ENCODE results near the gene TDRD12. TPM values are rescaled to one million over a fixed set of nuclear protein-coding genes. Genes with fewer than 3 reads are reported as not detected.

The TDRD12 gene
- total RNA-seq, 4 donors from 2014 or later = 0.13 to 1.7 (median 1.2) TPM; not detected in 1

GRCh38 chr19:32817569-32818476 is 98.3 kb downstream of the TDRD12 start:
- no peak for TF ChIP-seq POLR2AphosphoS5 (IDR thresholded peaks at IDR 0.05)
- no peak for TF ChIP-seq POLR2A (IDR thresholded peaks at IDR 0.05)
- TF ChIP-seq, protein P1, sequence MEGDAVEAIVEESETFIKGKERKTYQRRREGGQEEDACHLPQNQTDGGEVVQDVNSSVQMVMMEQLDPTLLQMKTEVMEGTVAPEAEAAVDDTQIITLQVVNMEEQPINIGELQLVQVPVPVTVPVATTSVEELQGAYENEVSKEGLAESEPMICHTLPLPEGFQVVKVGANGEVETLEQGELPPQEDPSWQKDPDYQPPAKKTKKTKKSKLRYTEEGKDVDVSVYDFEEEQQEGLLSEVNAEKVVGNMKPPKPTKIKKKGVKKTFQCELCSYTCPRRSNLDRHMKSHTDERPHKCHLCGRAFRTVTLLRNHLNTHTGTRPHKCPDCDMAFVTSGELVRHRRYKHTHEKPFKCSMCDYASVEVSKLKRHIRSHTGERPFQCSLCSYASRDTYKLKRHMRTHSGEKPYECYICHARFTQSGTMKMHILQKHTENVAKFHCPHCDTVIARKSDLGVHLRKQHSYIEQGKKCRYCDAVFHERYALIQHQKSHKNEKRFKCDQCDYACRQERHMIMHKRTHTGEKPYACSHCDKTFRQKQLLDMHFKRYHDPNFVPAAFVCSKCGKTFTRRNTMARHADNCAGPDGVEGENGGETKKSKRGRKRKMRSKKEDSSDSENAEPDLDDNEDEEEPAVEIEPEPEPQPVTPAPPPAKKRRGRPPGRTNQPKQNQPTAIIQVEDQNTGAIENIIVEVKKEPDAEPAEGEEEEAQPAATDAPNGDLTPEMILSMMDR (IDR thresholded peaks at IDR 0.05) = no peak
- no peak for TF ChIP-seq EP300 (IDR thresholded peaks at IDR 0.05)
- Histone ChIP-seq H3K27ac (no peak overlapping the region), H3K36me3 (no peaks in the 10 kb centered on the region), H3K4me3 (no peak overlapping the region), H3K9me3 (no peaks in the 10 kb centered on the region), H3K4me1 (no peaks in the 10 kb centered on the region), H3K27me3 (peaks cover 40% of the 10 kb centered on the region)
- 88 to 91% methylated on average over 7 to 12 of the region's 17 CpGs for WGBS, 2 donors (ENCODE audit: low coverage in 1 of 2)
- ATAC-seq = no peak

DNA sequence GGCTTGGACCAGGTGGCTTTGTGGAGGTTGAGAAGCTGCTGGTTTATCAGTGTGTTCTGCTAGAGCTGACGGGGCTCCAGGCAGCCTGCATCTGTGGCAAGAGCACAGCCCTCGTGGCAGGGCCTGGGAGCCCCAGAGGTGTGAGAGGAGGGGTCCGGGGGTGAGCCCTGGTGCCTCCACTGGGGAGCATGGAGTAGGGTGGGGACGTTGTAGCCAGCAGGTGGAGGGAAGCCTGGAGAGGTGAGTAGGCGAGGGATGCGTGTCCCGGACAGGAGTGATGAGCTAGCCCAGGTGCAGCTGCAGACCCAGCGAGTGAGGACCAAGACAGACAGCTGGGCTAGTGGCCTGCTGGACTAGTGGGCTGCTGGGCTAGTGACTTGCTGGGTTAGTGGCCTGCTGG is 99.0 kb downstream of the TDRD12 start:
- no peak for ATAC-seq
- Histone ChIP-seq H3K9me3 (no peaks in the 10 kb centered on the region), H3K36me3 (no peaks in the 10 kb centered on the region), H3K4me3 (no peak overlapping the region), H3K27ac (no peak overlapping the region), H3K4me1 (no peaks in the 10 kb centered on the region), H3K27me3 (peaks cover 46% of the 10 kb centered on the region)
- TF ChIP-seq, protein P1 (IDR thresholded peaks at IDR 0.05) = no peak
- TF ChIP-seq POLR2A (IDR thresholded peaks at IDR 0.05) (no peak), EP300 (IDR thresholded peaks at IDR 0.05) (no peak), POLR2AphosphoS5 (IDR thresholded peaks at IDR 0.05) (no peak)
- 50 to 89% methylated on average over 1 to 5 of the region's 8 CpGs for WGBS, 2 donors (ENCODE audit: low coverage in 1 of 2)

GRCh38 chr19:32819419-32820400 is 100.1 kb downstream of the TDRD12 start:
- no peak for ATAC-seq
- TF ChIP-seq POLR2AphosphoS5 (IDR thresholded peaks at IDR 0.05) = no peak
- TF ChIP-seq EP300 (IDR thresholded peaks at IDR 0.05) = no peak
- no peak for TF ChIP-seq POLR2A (IDR thresholded peaks at IDR 0.05)
- TF ChIP-seq, protein P1 (IDR thresholded peaks at IDR 0.05) = no peak

GRCh38 chr19:32822916-32823746 is 103.6 kb downstream of the TDRD12 start:
- H3K4me3 ChIP-seq = no peak overlapping the region
- H3K27ac ChIP-seq = no peak overlapping the region
- H3K4me1 ChIP-seq = no peaks in the 10 kb centered on the region
- 64 to 90% methylated on average over 5 to 7 of the region's 14 CpGs for WGBS, 2 donors (ENCODE audit: low coverage in 1 of 2)
- H3K9me3 ChIP-seq = no peaks in the 10 kb centered on the region
- no peaks in the 10 kb centered on the region for H3K36me3 ChIP-seq
- no peak for ATAC-seq
- TF ChIP-seq POLR2A (IDR thresholded peaks at IDR 0.05) (no peak), EP300 (IDR thresholded peaks at IDR 0.05) (no peak), POLR2AphosphoS5 (IDR thresholded peaks at IDR 0.05) (no peak)
- TF ChIP-seq, protein P1 (IDR thresholded peaks at IDR 0.05) = no peak
- H3K27me3 ChIP-seq = peaks cover 61% of the 10 kb centered on the region

More at GRCh38 chr19:32819419-32820400, 100.1 kb downstream of the TDRD12 start:
- WGBS, 2 donors (ENCODE audit: low coverage in 1 of 2) = 50 to 52% methylated on average over 2 to 8 of the region's 17 CpGs
- no peaks in the 10 kb centered on the region for H3K36me3 ChIP-seq
- H3K9me3 ChIP-seq = no peaks in the 10 kb centered on the region
- no peaks in the 10 kb centered on the region for H3K4me1 ChIP-seq
- no peak overlapping the region for H3K27ac ChIP-seq
- no peak overlapping the region for H3K4me3 ChIP-seq
- H3K27me3 ChIP-seq = peaks cover 58% of the 10 kb centered on the region
